NCI-H446 (cell line): ENCODE results near the gene SLC16A8.
"Not testable (repeated sequence)": the region's sequence is repeated elsewhere in the genome, so short reads cannot be mapped to it uniquely, and the experiment has no call there.

Experiments
- DNase-seq, 2 experiments: peaks; one replicate each; lab custom pipeline; 2025; lab: John Stamatoyannopoulos, UW

SLC16A8 gene

DNA sequence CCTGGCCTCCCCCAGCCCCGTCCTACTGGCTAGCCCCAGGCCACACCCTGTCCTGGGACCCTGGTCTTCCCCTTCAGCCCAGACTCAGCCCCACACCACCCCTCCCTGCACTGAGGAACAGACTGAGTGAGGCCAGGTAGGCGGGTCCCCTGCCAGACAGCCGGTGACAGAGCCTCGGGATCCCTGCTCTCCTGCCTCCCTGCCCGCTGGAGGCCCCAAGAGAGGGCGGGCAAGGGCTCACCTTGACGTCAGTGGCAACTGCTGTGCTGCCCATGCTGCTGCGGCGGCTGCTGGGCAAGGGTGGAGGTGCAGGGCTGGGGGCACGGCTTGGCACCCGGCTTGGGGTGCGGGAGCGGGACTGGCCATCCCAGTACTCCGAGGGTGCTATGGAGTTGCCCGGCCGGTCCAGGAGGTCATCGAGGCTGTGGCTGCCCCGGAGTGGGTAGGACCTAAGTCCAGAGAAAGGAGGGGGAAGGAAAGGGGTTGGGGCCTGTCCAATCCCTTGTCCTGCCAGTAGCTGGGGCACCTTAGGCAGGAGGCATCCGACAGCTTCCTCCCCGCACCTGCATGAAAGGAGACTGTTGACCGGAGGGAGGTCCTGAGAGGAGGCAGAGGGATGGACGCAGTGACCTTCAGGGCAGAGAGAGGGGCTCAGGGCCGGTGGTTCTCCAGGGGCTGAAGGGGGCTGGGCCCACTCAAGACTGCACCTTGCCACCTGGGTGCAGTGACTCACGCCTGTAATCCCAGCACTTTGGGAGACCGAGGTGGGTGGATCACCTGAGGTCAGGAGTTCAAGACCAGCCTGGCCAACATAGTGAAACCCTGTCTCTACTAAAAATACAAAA is 2.2 kb upstream of the SLC16A8 start:
- DNase-seq: no peak

GRCh38 chr22:38085501-38085900 is 1.5 kb upstream of the SLC16A8 start:
- DNase-seq: no peak

DNA sequence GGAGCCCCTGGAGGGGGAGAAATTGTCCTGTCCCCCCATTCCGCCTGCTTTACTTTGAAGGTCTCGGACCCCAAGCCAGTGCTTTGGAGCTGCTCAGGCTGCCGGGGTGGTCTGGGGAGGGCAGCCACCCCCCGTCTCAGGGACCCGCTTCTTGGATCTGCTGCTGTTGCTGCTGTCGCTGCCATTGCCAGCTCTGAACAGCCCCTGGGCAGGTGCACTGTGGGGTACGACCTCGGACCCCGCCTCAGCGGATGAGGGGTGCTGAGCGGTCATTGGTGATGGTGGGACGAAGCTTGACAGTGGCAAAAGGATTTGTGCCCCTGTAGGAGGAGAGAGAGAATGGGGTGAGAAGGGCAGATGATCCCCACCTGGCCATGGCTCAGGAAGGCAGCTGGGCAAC is 1.1 kb upstream of the SLC16A8 start:
- DNase-seq: no peak

DNA sequence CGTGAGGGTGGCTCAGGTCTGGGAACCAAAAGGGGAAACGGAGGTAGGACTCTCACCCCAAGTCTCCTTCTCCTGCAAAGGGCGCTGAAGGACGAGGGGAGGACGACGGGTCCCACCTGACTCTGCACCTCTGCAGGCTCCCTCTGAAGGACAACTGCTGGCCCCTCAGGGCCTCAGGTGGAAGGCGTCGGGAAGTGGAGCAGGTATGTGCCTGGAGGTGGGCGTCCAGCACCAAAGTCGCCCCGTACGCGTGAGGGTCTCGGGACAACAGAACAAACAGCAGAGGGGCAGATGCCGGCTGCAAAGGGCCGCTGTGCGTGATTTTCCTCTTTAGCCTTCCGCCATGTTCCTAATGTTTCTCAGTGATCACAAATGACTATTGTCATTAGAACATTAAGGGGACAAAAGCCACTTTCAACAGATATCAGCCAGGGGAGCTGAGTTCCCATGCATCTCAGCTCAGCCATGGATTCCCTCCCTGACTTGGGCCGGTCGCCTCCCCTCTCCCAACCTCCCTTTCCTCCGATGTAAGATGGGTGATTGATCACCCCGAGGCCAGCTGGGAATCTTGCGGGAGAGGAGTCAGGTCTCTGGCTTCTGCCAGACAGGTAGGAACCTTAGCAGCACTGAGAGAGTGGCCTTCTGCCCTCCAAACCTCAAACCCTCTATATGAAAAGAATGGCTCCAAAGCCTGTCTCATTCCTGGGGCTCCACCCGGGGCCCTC is 836 bp downstream of the SLC16A8 start:
- DNase-seq: no peak

GRCh38 chr22:38081941-38082828 is 1.8 kb downstream of the SLC16A8 start:
- DNase-seq: no peak

- DNase-seq: no peak
These were observed 2.4 kb downstream of the SLC16A8 start for GRCh38 chr22:38081636-38081940.

DNA sequence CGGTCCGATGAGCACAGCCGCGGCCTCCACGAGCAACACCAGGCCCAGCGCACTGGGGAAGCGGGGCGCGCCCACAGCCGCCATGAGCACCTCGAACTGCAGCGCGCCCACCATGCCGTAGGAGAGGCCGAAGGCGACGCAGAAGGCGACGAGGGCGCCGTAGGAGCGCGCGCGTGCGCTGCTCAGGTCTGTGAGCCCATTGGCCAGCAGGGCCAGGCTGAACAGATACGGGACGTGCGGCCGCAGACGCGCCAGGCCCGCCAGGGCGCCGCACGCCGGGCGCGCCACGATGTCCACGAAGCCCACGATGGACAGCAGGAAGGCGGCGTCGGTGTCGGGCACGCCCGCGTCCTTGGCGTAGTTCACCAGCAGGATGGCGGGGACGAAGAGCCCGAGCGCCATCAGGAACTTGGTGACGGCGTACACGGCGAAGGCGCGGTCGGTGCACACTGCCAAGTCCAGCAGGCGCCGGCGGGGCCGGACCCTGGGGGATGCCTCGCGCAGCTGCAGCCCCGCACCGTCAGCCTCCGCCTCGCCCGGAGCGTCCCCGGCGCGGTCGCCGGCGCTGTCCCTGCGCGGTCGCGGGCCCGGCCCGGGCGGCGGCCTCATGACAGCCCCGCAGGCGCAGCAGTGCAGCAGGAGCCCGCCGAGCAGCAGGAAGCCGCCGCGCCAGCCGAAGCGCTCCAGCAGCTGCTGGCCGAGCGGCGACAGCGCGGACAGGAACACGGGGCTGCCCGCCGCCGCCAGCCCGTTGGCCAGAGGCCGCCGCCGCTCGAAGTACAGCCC is 2.9 kb downstream of the SLC16A8 start:
- DNase-seq: no peak

GRCh38 chr22:38080474-38080849 is 3.5 kb downstream of the SLC16A8 start:
- DNase-seq: no peak

- DNase-seq: no peak
These were observed 4.2 kb downstream of the SLC16A8 start for GRCh38 chr22:38079804-38080203.

DNA sequence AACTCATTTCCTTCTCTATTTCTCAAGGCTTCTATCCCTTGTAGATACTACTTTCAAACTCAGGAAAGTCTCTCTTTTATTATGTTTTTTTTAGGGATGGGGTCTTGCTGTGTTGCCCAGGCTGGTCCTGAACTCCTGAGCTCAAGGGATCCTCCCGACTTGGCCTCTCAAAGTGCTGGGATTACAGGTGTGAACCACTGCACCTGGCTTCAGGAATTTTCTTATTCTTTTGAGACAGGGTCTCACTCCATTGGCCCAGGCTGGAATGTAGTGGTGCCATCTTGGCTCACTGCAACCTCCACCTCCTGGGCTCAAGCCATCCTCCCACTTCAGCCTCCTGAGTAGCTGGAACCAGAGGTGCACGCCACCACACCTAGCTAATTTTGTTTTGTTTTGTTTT is 4.8 kb downstream of the SLC16A8 start:
- DNase-seq: not testable (repeated sequence)

- DNase-seq: no peak
These were observed 5.7 kb downstream of the SLC16A8 start for GRCh38 chr22:38078046-38078840.

DNA sequence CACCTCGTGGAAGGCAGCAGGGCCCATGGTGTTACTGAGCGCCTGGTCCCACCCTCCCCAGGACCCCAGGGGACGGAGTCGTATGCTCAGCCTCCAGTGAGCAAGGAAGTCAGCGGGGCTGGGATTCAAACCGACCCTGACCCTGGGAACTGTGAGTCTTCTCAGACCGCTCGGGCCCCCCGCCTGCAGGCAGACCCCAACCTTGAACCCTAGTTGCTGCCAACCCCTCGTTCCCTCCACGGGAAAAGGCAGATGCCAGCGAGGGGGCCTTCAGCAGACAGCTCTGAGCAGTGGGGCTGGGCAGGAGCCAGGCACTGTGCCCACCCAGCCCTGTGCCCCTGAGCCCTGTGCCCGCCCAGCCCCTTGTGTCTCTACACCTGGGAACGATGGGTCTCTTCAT is 6.4 kb downstream of the SLC16A8 start:
- DNase-seq: no peak

GRCh38 chr22:38077096-38077495 is 6.9 kb downstream of the SLC16A8 start:
- DNase-seq: no peak

- DNase-seq: no peak
These were observed 8.0 kb downstream of the SLC16A8 start for GRCh38 chr22:38075961-38076360.

GRCh38 chr22:38075105-38075825 is 8.7 kb downstream of the SLC16A8 start:
- no peak for DNase-seq

- no peak for DNase-seq
These were observed 9.5 kb downstream of the SLC16A8 start for GRCh38 chr22:38074181-38075104.

DNA sequence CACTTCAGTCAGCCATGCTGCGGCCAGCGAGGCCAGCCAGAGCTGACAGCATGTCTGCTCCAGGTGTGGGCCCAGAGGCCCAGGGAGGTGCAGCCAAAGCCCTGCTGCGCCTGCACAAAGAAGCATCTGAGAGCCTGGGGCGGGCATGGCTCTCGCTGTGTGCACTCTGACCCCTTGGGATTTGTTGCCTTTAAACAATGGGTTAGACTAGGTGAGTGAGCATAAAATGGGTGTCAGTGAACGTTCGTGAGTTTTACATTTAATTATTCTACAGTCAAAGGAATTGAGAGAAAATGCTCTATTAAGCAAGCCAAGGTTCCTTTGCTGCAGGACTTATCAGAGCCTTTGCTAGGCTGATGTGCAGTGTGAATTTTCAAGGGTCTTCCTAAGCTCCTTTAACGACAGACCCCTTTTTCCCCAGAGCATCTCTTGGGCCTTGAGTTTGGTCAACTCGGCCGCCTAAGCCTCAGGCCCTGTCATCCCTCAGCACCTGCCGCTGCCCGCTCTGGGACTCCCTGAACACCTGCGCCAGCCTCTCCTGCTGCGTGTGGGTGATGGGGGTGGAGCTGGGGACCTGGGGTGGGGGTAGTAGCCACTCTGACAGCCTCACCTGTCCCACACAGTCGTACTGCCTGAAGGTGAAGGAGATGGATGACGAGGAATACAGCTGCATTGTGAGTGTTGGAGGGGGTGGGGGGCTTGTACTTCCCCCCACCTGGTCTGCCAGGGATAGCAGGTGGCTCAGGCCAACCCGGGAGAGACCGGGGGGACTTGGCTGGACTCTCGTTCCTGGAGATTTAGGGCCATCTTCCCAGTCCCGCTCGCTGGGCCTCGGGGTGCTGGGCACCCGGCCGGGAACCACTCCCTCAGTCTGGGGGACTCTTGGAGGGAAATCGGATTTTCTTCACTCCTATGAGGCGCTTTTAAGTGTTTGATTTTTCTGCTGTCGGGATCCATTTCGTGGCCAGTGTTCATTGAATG is 10.5 kb downstream of the SLC16A8 start:
- no peak for DNase-seq
